DND-41 (cell line): ENCODE results near the gene KCNAB1.

Source experiments
- EZH2 ChIP-seq: IDR thresholded peaks from 3 replicates; pipeline ENCODE4 v1.6.1; 2012; ENCODE audit warnings: borderline replicate concordance, low read depth, mild to moderate bottlenecking, moderate library complexity, low read length, inconsistent platforms; ENCODE audit not compliant: severe bottlenecking
- TF ChIP-seq, protein P1 (sequence below): IDR thresholded peaks from 2 replicates; pipeline ENCODE4 v1.5.1; 2012; ENCODE audit warnings: borderline replicate concordance, low read length, moderate library complexity, mild to moderate bottlenecking; ENCODE audit not compliant: poor library complexity, severe bottlenecking; ENCODE audit errors: extremely low read depth

DNA sequence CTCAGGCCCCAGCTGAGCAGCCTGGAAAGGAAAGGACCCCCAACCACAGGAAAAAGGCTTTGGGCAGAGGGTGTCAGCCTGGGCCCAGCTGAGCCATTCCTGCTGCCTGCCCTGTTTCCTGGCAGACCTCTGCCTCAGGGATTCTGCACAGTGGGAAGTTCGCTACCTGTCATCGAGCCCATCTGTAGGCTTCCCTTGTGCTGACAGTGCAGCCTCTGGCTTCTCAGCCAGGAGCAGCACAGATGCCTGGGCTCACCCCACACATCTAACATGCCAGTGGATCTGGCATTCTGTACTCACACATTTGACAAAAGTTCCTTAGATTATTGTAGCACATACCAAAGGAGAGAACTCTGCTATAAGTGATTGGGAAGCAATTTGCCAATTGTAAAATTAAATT, 232.3 kb downstream of the KCNAB1 start:
- TF ChIP-seq, protein P1, sequence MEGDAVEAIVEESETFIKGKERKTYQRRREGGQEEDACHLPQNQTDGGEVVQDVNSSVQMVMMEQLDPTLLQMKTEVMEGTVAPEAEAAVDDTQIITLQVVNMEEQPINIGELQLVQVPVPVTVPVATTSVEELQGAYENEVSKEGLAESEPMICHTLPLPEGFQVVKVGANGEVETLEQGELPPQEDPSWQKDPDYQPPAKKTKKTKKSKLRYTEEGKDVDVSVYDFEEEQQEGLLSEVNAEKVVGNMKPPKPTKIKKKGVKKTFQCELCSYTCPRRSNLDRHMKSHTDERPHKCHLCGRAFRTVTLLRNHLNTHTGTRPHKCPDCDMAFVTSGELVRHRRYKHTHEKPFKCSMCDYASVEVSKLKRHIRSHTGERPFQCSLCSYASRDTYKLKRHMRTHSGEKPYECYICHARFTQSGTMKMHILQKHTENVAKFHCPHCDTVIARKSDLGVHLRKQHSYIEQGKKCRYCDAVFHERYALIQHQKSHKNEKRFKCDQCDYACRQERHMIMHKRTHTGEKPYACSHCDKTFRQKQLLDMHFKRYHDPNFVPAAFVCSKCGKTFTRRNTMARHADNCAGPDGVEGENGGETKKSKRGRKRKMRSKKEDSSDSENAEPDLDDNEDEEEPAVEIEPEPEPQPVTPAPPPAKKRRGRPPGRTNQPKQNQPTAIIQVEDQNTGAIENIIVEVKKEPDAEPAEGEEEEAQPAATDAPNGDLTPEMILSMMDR = no peak
- TF ChIP-seq EZH2 = no peak
